ENCODE results near the gene CYSRT1.

CYSRT1 gene

GRCh38 chr9:137268538-137269201 is 43.7 kb downstream of the CYSRT1 start:
- no peak overlapping the region for H3K4me3 ChIP-seq (replicated peaks; ENCODE audit: low read depth, low read length)
- DNase-seq (ENCODE audit: extremely low read depth, low read depth), result no peak
- no peak for TF ChIP-seq CTCF (IDR thresholded peaks at IDR 0.05; ENCODE audit: low read depth, low read length, missing control alignments)

GRCh38 chr9:137269231-137269772 is 44.3 kb downstream of the CYSRT1 start:
- no peak for TF ChIP-seq CTCF (IDR thresholded peaks at IDR 0.05; ENCODE audit: low read depth, low read length, missing control alignments)
- no peak overlapping the region for H3K4me3 ChIP-seq (replicated peaks; ENCODE audit: low read depth, low read length)
- DNase-seq (ENCODE audit: extremely low read depth, low read depth), result peak; percentile 52

GRCh38 chr9:137270929-137271695 is 46.1 kb downstream of the CYSRT1 start:
- TF ChIP-seq CTCF (IDR thresholded peaks at IDR 0.05; ENCODE audit: low read depth, low read length, missing control alignments), result no peak
- H3K4me3 ChIP-seq (replicated peaks; ENCODE audit: low read depth, low read length), result no peak overlapping the region
- no peak for DNase-seq (ENCODE audit: extremely low read depth, low read depth)

GRCh38 chr9:137271696-137272076 is 46.7 kb downstream of the CYSRT1 start:
- no peak for TF ChIP-seq CTCF (IDR thresholded peaks at IDR 0.05; ENCODE audit: low read depth, low read length, missing control alignments)
- DNase-seq (ENCODE audit: extremely low read depth, low read depth), result no peak

GRCh38 chr9:137272241-137273094 is 47.5 kb downstream of the CYSRT1 start:
- no peak for DNase-seq (ENCODE audit: extremely low read depth, low read depth)
- TF ChIP-seq CTCF (IDR thresholded peaks at IDR 0.05; ENCODE audit: low read depth, low read length, missing control alignments), result no peak
- no peak overlapping the region for H3K4me3 ChIP-seq (replicated peaks; ENCODE audit: low read depth, low read length)

More at GRCh38 chr9:137271696-137272076, 46.7 kb downstream of the CYSRT1 start:
- H3K4me3 ChIP-seq (replicated peaks; ENCODE audit: low read depth, low read length), result no peak overlapping the region

DNA sequence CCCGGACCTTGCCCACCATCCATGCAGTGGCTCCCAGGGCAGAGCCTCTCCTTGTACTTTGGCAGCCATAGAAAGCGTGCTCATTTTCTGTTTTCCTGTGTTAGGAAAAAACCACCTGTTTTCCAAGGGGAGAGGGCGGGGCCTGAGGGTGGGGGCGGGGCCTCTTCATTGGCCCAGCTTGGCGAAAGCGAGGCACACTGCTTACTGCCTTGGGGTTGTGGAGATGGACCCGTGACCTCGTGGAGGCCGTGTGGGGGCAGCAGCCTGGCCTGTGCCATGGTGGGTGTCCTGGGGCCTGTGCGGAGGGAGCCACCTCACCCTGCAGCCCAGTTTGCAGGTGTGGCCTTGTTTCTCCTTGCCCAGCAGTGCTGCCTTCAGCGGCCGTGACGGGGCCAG is 48.1 kb downstream of the CYSRT1 start:
- TF ChIP-seq CTCF (IDR thresholded peaks at IDR 0.05; ENCODE audit: low read depth, low read length, missing control alignments), result no peak
- no peak for DNase-seq (ENCODE audit: extremely low read depth, low read depth)
- no peak overlapping the region for H3K4me3 ChIP-seq (replicated peaks; ENCODE audit: low read depth, low read length)

Data from HFF-Myc (cell line).